Cardiac septum (tissue), 1 donor: ENCODE measurements around the gene NAP1L4. TPM values are rescaled to one million over a fixed set of nuclear protein-coding genes. Genes with fewer than 3 reads are reported as not detected.
"Not testable (repeated sequence)": the region's sequence is repeated elsewhere in the genome, so short reads cannot be mapped to it uniquely, and the experiment has no call there.

Experiments used
- DNase-seq: peaks from one replicate; pipeline ENCODE4 v3.0.0-alpha.2; 2020; ENCODE audit warnings: low spot score
- intact Hi-C: fragments of 100-400 bp; cut with DNase I; formaldehyde crosslinking; loops from one replicate; pipeline ENCODE4 v1.14.0; 2022
- total RNA-seq: library from RNA; stranded (reverse); fragmentation: NEBNext Ultra II Directional; extraction: Animal tissue kit (Norgen Biotek cat#: 25700); gene quantifications from one replicate; pipeline ENCODE4 v1.2.1, GENCODE V29; 2021
- donor health status: DM: no; HTN: no; CAD: no.

NAP1L4 gene
- total RNA-seq, 1 donor from 2014 or later: 189 TPM

- no peak for DNase-seq
- intact Hi-C loops: no loop called here
Measured at GRCh38 chr11:2944530-2944929, 47.6 kb downstream of the NAP1L4 start.

- DNase-seq: no peak
- intact Hi-C loops: no loop called here
Measured at GRCh38 chr11:2943711-2944118, 48.4 kb downstream of the NAP1L4 start.

GRCh38 chr11:2942872-2943710, 49.0 kb downstream of the NAP1L4 start:
- no peak for DNase-seq
- intact Hi-C loops: no loop called here

- no peak for DNase-seq
- intact Hi-C loops: no loop called here
Measured at GRCh38 chr11:2942447-2942846, 49.7 kb downstream of the NAP1L4 start.

- DNase-seq: peak; percentile 66
- intact Hi-C loops: no loop called here
Measured at GRCh38 chr11:2940921-2941821, 51.0 kb downstream of the NAP1L4 start.

- intact Hi-C loops: no loop called here
Measured at GRCh38 chr11:2940147-2940920, 51.8 kb downstream of the NAP1L4 start.

GRCh38 chr11:2938458-2939418, 53.4 kb downstream of the NAP1L4 start:
- DNase-seq, intact Hi-C loops: not testable (repeated sequence)

More at GRCh38 chr11:2940147-2940920, 51.8 kb downstream of the NAP1L4 start:
- DNase-seq: peak; percentile 80

- intact Hi-C loops, DNase-seq: not testable (repeated sequence)
Measured at GRCh38 chr11:2937641-2938457, 54.3 kb downstream of the NAP1L4 start.

GRCh38 chr11:2934611-2935239, 57.4 kb downstream of the NAP1L4 start:
- peak; percentile 70 for DNase-seq
- intact Hi-C loops: no loop called here

- intact Hi-C loops: no loop called here
- DNase-seq: no peak
Measured at GRCh38 chr11:2934021-2934550, 58.0 kb downstream of the NAP1L4 start.

- DNase-seq: peak; percentile 90
- intact Hi-C loops: no loop called here
Measured at GRCh38 chr11:2933375-2934020, 58.6 kb downstream of the NAP1L4 start.

GRCh38 chr11:2932850-2933251, 59.3 kb downstream of the NAP1L4 start:
- DNase-seq: peak; percentile 46
- intact Hi-C loops: no loop called here

- intact Hi-C loops: no loop called here
- DNase-seq: peak; percentile 61
Measured at GRCh38 chr11:2931771-2932738, 60.1 kb downstream of the NAP1L4 start.

GRCh38 chr11:2931420-2931746, 60.7 kb downstream of the NAP1L4 start:
- no peak for DNase-seq
- intact Hi-C loops: no loop called here

GRCh38 chr11:2930704-2931419, 61.3 kb downstream of the NAP1L4 start:
- peak; percentile 88 for DNase-seq
- intact Hi-C loops: no loop called here
